Measurements from ENCODE around the gene SLC25A21.

SLC25A21 gene

GRCh38 chr14:36659010-36659821, 513.2 kb downstream of the SLC25A21 start:
- no peak for DNase-seq

GRCh38 chr14:36658123-36659009, 514.0 kb downstream of the SLC25A21 start:
- no peak for DNase-seq

- DNase-seq: no peak
Observed at GRCh38 chr14:36657399-36658122, 514.8 kb downstream of the SLC25A21 start.

- no peak for DNase-seq
Observed at GRCh38 chr14:36656687-36657398, 515.6 kb downstream of the SLC25A21 start.

- DNase-seq: no peak
Observed at GRCh38 chr14:36655963-36656686, 516.3 kb downstream of the SLC25A21 start.

GRCh38 chr14:36655571-36655962, 516.8 kb downstream of the SLC25A21 start:
- DNase-seq: no peak

GRCh38 chr14:36654794-36655381, 517.5 kb downstream of the SLC25A21 start:
- DNase-seq: no peak

GRCh38 chr14:36653962-36654793, 518.2 kb downstream of the SLC25A21 start:
- no peak for DNase-seq

- DNase-seq: no peak
Observed at GRCh38 chr14:36653413-36653812, 519.0 kb downstream of the SLC25A21 start.

- no peak for DNase-seq
Observed at GRCh38 chr14:36652542-36653201, 519.7 kb downstream of the SLC25A21 start.

- no peak for DNase-seq
Observed at GRCh38 chr14:36649872-36650650, 522.3 kb downstream of the SLC25A21 start.

GRCh38 chr14:36647824-36648753, 524.3 kb downstream of the SLC25A21 start:
- no peak for DNase-seq

- DNase-seq: no peak
Observed at GRCh38 chr14:36647417-36647823, 525.0 kb downstream of the SLC25A21 start.

- no peak for DNase-seq
Observed at GRCh38 chr14:36646664-36647416, 525.6 kb downstream of the SLC25A21 start.

- DNase-seq: no peak
Observed at GRCh38 chr14:36633580-36633979, 538.8 kb downstream of the SLC25A21 start.

Data from activated CD8-positive, alpha-beta memory T cell treated with anti-CD3 and anti-CD28 coated beads for 24 hours (primary cell).